ENCODE measurements around the gene BSN.

DNA sequence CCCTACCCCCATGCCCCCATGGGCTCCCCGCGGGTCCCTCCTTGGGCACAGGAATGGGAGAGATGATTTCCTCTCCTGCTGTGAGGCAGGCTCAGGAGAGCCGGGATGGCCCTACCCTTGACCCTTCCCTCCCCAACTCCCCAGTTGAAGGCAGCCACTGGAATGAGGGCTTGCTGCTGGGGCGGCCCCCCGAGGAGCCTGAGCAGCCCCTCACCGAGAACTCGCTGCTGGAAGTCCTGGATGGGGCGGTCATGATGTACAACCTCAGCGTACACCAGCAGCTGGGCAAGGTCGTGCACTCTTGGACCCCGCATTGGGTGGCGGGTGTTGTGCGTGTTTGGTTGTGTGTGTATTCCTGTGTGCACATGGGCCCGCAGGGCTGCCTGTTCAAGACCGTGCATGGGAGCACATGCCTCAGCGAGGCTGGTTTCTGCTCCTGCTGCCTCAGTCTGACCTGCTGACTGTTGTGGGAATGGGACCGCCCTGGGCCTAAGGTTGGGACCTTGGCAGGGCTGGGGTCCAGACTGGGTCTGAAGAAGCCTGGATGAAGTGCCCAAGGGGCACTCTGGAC lies 151.2 kb downstream of the BSN start:
- TF ChIP-seq, protein P1, sequence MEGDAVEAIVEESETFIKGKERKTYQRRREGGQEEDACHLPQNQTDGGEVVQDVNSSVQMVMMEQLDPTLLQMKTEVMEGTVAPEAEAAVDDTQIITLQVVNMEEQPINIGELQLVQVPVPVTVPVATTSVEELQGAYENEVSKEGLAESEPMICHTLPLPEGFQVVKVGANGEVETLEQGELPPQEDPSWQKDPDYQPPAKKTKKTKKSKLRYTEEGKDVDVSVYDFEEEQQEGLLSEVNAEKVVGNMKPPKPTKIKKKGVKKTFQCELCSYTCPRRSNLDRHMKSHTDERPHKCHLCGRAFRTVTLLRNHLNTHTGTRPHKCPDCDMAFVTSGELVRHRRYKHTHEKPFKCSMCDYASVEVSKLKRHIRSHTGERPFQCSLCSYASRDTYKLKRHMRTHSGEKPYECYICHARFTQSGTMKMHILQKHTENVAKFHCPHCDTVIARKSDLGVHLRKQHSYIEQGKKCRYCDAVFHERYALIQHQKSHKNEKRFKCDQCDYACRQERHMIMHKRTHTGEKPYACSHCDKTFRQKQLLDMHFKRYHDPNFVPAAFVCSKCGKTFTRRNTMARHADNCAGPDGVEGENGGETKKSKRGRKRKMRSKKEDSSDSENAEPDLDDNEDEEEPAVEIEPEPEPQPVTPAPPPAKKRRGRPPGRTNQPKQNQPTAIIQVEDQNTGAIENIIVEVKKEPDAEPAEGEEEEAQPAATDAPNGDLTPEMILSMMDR (IDR thresholded peaks at IDR 0.05), result no peak
- TF ChIP-seq POLR2A (IDR thresholded peaks at IDR 0.05), result no peak
- TF ChIP-seq EP300 (IDR thresholded peaks at IDR 0.05), result no peak
